ENCODE results near the gene CCDC71L. TPM values are rescaled to one million over a fixed set of nuclear protein-coding genes. Genes with fewer than 3 reads are reported as not detected.

Gene CCDC71L
- total RNA-seq, 2 donors from 2014 or later = 26.1 to 26.8 TPM

GRCh38 chr7:106653488-106653887 lies 7.5 kb downstream of the CCDC71L start:
- peaks cover 2% of the 10 kb centered on the region for H3K27me3 Mint-ChIP-seq (ENCODE audit: insufficient read depth)
- TF ChIP-seq CTCF (conservative IDR thresholded peaks at IDR 0.05) = no peak
- Histone ChIP-seq H3K9me3 (ENCODE audit: control insufficient read depth, low read length) (no peaks in the 10 kb centered on the region), H3K27me3 (ENCODE audit: control insufficient read depth, insufficient read depth, low read length, poor library complexity, severe bottlenecking) (no peaks in the 10 kb centered on the region), H3K4me3 (ENCODE audit: low read length) (no peak overlapping the region), H3K4me1 (ENCODE audit: control insufficient read depth, insufficient read depth, low read length) (no peaks in the 10 kb centered on the region), H3K27ac (ENCODE audit: low read depth, low read length) (no peak overlapping the region), H3K36me3 (ENCODE audit: control insufficient read depth, insufficient read depth, low read length) (no peaks in the 10 kb centered on the region), H3K9ac (ENCODE audit: extremely low read depth, low read length, poor library complexity, severe bottlenecking) (no peak overlapping the region)
- no peak overlapping the region for H3K4me3 Mint-ChIP-seq
- no peaks in the 10 kb centered on the region for H3K36me3 Mint-ChIP-seq (ENCODE audit: low read depth)
- DNase-seq = no peak
- no peaks in the 10 kb centered on the region for H3K9me3 Mint-ChIP-seq
- H3K4me1 Mint-ChIP-seq = peaks cover under 1% of the 10 kb centered on the region
- WGBS, 2 experiments (ENCODE audit: insufficient coverage in 1 of 2, insufficient read length in 1 of 2) = 95 to 100% methylated on average over 2 of the region's 2 CpGs
- H3K27ac Mint-ChIP-seq = no peak overlapping the region

GRCh38 chr7:106652909-106653308 lies 8.0 kb downstream of the CCDC71L start:
- no peak overlapping the region for H3K27ac Mint-ChIP-seq
- 80% methylated on average over 2 of the region's 2 CpGs; no CpG with 5 or more reads in 1 of the 2 experiments for WGBS, 2 experiments (ENCODE audit: insufficient coverage in 1 of 2, insufficient read length in 1 of 2)
- no peaks in the 10 kb centered on the region for H3K36me3 Mint-ChIP-seq (ENCODE audit: low read depth)
- no peaks in the 10 kb centered on the region for H3K27me3 ChIP-seq (ENCODE audit: control insufficient read depth, insufficient read depth, low read length, poor library complexity, severe bottlenecking)
- H3K36me3 ChIP-seq (ENCODE audit: control insufficient read depth, insufficient read depth, low read length) = no peaks in the 10 kb centered on the region
- no peaks in the 10 kb centered on the region for H3K4me1 Mint-ChIP-seq
- H3K9me3 ChIP-seq (ENCODE audit: control insufficient read depth, low read length) = no peaks in the 10 kb centered on the region
- no peaks in the 10 kb centered on the region for H3K4me1 ChIP-seq (ENCODE audit: control insufficient read depth, insufficient read depth, low read length)
- no peak for TF ChIP-seq CTCF (conservative IDR thresholded peaks at IDR 0.05)
- no peaks in the 10 kb centered on the region for H3K9me3 Mint-ChIP-seq
- no peak overlapping the region for H3K4me3 ChIP-seq (ENCODE audit: low read length)
- no peak for DNase-seq
- H3K9ac ChIP-seq (ENCODE audit: extremely low read depth, low read length, poor library complexity, severe bottlenecking) = no peak overlapping the region
- peaks cover 2% of the 10 kb centered on the region for H3K27me3 Mint-ChIP-seq (ENCODE audit: insufficient read depth)
- no peak overlapping the region for H3K27ac ChIP-seq (ENCODE audit: low read depth, low read length)
- H3K4me3 Mint-ChIP-seq = no peak overlapping the region

GRCh38 chr7:106652092-106652491 lies 8.9 kb downstream of the CCDC71L start:
- no peaks in the 10 kb centered on the region for H3K27me3 ChIP-seq (ENCODE audit: control insufficient read depth, insufficient read depth, low read length, poor library complexity, severe bottlenecking)
- no peak for TF ChIP-seq CTCF (conservative IDR thresholded peaks at IDR 0.05)
- H3K27ac Mint-ChIP-seq = no peak overlapping the region
- no peak overlapping the region for H3K9ac ChIP-seq (ENCODE audit: extremely low read depth, low read length, poor library complexity, severe bottlenecking)
- no peaks in the 10 kb centered on the region for H3K4me1 Mint-ChIP-seq
- no peak overlapping the region for H3K4me3 Mint-ChIP-seq
- no peaks in the 10 kb centered on the region for H3K36me3 Mint-ChIP-seq (ENCODE audit: low read depth)
- no peaks in the 10 kb centered on the region for H3K9me3 Mint-ChIP-seq
- no peaks in the 10 kb centered on the region for H3K4me1 ChIP-seq (ENCODE audit: control insufficient read depth, insufficient read depth, low read length)
- no peak for DNase-seq
- peaks cover 2% of the 10 kb centered on the region for H3K27me3 Mint-ChIP-seq (ENCODE audit: insufficient read depth)
- H3K9me3 ChIP-seq (ENCODE audit: control insufficient read depth, low read length) = no peaks in the 10 kb centered on the region
- H3K27ac ChIP-seq (ENCODE audit: low read depth, low read length) = no peak overlapping the region
- no peaks in the 10 kb centered on the region for H3K36me3 ChIP-seq (ENCODE audit: control insufficient read depth, insufficient read depth, low read length)
- H3K4me3 ChIP-seq (ENCODE audit: low read length) = no peak overlapping the region

Data from endodermal cell (in vitro differentiated cells).